Sigmoid colon (tissue), 4 donors: ENCODE data around the gene POGZ.

Experiments used
- CTCF ChIP-seq, 4 experiments: fragments of 450-650 bp in 3 of 4; fragments of 200-600 bp in 1 of 4; IDR thresholded peaks; one replicate each; pipeline ENCODE4 v1.5.1; 2016 to 2019; ENCODE audit warnings: antibody characterized with exemption in 4 of 4, mild to moderate bottlenecking in 3 of 4, moderate library complexity in 2 of 4
- EP300 ChIP-seq, 4 donors: sonication (generic); formaldehyde crosslinking; IDR thresholded peaks; one replicate each; pipeline ENCODE4 v1.6.1; 2017; ENCODE audit warnings: antibody characterized with exemption in 4 of 4
- POLR2A ChIP-seq, 2 donors: fragments of 450-650 bp; IDR thresholded peaks; one replicate each; pipeline ENCODE4 v1.6.1; 2016; ENCODE audit warnings: antibody characterized with exemption in 2 of 2, mild to moderate bottlenecking in 2 of 2, moderate library complexity in 2 of 2
- POLR2AphosphoS5 ChIP-seq, 4 donors: sonication (generic); formaldehyde crosslinking; IDR thresholded peaks; one replicate each; pipeline ENCODE4 v1.6.1; 2017; ENCODE audit warnings: antibody characterized with exemption in 4 of 4

- TF ChIP-seq EP300 (IDR thresholded peaks at IDR 0.05) (no peak), POLR2A (IDR thresholded peaks at IDR 0.05) (no peak), CTCF (IDR thresholded peaks at IDR 0.05) (no peak), POLR2AphosphoS5 (IDR thresholded peaks at IDR 0.05) (no peak)
These were observed 53.1 kb downstream of the POGZ start for GRCh38 chr1:151406176-151406575.
